Measurements from ENCODE around the gene EYS. TPM values are rescaled to one million over a fixed set of nuclear protein-coding genes. Genes with fewer than 3 reads are reported as not detected.

EYS gene
- total and polyA plus RNA-seq, 8 donors = 0.55 to 0.58 TPM; not detected in 6

DNA sequence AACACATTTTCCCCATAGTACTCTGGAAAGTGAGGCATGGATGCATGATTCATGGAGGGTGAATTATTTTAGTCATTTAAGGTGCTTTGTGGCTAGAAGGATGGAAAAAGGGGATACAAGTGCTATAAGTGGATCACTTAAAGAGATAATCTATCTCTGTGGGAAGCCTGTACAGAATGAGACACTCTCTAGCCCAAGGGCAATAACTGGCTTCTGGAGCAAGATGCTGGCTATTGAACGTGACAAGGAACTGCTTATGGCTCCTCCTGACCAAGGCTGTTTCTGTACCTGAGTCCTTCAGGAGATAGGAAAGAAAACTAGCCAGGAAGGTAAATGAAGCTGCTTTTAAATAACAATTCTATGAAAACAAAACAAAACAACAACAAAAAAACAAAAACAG lies 590.7 kb downstream of the EYS start:
- no peaks in the 10 kb centered on the region for H3K9me3 ChIP-seq
- no peaks in the 10 kb centered on the region for H3K27me3 ChIP-seq
- no peaks in the 10 kb centered on the region for H3K36me3 ChIP-seq
- no peak overlapping the region for H3K27ac ChIP-seq
- TF ChIP-seq, protein P1, sequence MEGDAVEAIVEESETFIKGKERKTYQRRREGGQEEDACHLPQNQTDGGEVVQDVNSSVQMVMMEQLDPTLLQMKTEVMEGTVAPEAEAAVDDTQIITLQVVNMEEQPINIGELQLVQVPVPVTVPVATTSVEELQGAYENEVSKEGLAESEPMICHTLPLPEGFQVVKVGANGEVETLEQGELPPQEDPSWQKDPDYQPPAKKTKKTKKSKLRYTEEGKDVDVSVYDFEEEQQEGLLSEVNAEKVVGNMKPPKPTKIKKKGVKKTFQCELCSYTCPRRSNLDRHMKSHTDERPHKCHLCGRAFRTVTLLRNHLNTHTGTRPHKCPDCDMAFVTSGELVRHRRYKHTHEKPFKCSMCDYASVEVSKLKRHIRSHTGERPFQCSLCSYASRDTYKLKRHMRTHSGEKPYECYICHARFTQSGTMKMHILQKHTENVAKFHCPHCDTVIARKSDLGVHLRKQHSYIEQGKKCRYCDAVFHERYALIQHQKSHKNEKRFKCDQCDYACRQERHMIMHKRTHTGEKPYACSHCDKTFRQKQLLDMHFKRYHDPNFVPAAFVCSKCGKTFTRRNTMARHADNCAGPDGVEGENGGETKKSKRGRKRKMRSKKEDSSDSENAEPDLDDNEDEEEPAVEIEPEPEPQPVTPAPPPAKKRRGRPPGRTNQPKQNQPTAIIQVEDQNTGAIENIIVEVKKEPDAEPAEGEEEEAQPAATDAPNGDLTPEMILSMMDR (IDR thresholded peaks at IDR 0.05) = no peak
- TF ChIP-seq POLR2AphosphoS5 (IDR thresholded peaks at IDR 0.05) (no peak), POLR2A (IDR thresholded peaks at IDR 0.05) (no peak), EP300 (IDR thresholded peaks at IDR 0.05) (no peak)
- no peak overlapping the region for H3K4me3 ChIP-seq
- H3K4me1 ChIP-seq = no peaks in the 10 kb centered on the region
- WGBS, 5 donors = 36 to 76% (median 58%) methylated on average over 1 of the region's 1 CpG
- DNase-seq = no peak
- intact Hi-C loops (cut with DNase I; ENCODE audit: low total_unique reads) = no loop called here

DNA sequence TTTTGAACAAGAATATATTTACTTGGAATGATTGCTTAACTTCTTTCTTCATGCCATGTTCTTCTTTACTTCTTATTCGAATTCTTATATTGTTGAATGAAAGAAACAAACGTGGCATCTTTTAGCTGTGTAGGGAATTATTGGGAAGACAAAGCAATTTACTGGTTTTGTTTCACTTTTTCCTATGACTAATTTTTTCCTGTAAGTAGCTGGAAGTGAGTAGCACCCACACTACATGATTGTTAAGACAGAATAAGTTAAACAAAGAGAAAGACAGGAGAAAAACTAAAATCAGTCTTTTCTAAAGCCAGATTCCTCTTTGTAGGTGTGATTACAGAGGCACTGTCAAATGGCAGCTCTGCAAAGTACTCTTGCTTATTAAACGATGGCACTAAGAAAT lies 593.4 kb downstream of the EYS start:
- Histone ChIP-seq H3K27me3 (no peaks in the 10 kb centered on the region), H3K36me3 (no peaks in the 10 kb centered on the region), H3K4me3 (no peak overlapping the region), H3K27ac (no peak overlapping the region), H3K9me3 (no peaks in the 10 kb centered on the region), H3K4me1 (no peaks in the 10 kb centered on the region)
- 49 to 65% (median 59%) methylated on average over 3 of the region's 3 CpGs for WGBS, 5 donors
- TF ChIP-seq POLR2A (IDR thresholded peaks at IDR 0.05) (no peak), EP300 (IDR thresholded peaks at IDR 0.05) (no peak), POLR2AphosphoS5 (IDR thresholded peaks at IDR 0.05) (no peak)
- TF ChIP-seq, protein P1 (IDR thresholded peaks at IDR 0.05) = no peak
- no peak for DNase-seq
- intact Hi-C loops (cut with DNase I; ENCODE audit: low total_unique reads) = no loop called here

DNA sequence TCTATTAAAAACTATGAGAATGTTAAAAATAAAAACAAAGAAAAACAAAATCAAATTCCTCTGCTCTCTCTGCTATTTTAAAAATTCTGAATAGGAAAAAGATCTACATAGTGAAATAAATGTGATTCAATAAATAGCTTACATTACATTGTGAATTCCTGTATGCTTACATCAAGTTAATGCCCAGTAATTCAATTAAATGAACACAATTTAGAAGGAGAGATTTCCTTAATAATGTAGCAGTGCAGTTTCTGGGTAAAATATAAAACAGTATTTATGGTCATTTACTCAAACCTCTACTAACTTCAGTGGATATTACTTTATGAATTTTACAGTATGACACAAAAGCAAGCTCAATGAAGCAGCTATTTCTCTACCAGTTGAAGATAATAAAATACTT lies 594.6 kb downstream of the EYS start:
- intact Hi-C loops (cut with DNase I; ENCODE audit: low total_unique reads) = no loop called here
- Histone ChIP-seq H3K27ac (no peak overlapping the region), H3K9me3 (no peaks in the 10 kb centered on the region), H3K36me3 (no peaks in the 10 kb centered on the region), H3K27me3 (no peaks in the 10 kb centered on the region), H3K4me1 (no peaks in the 10 kb centered on the region), H3K4me3 (no peak overlapping the region)
- TF ChIP-seq POLR2A (IDR thresholded peaks at IDR 0.05) (no peak), POLR2AphosphoS5 (IDR thresholded peaks at IDR 0.05) (no peak)
- DNase-seq = no peak

DNA sequence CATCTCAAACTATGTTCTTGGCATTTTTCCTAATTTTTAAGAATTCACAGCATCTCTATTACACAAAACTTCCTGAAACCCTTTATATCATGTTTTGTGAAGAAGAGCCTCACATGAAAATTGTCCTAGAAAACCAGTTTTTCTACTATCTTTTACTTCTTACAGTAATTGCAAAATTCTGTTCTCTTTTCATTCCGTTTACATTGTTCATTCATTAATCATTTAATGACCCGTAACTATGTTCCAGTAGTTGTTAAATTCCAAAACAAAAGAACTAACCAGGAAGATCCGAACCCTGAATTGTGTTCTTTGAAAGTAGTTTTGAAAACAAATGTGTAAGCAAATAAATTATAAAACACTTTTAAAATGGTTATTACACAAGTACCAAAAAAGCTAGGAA lies 597.0 kb downstream of the EYS start:
- Histone ChIP-seq H3K27ac (no peak overlapping the region), H3K36me3 (no peaks in the 10 kb centered on the region), H3K9me3 (no peaks in the 10 kb centered on the region), H3K27me3 (no peaks in the 10 kb centered on the region), H3K4me3 (no peak overlapping the region), H3K4me1 (no peaks in the 10 kb centered on the region)
- no peak for DNase-seq
- 34 to 46% (median 42%) methylated on average over 3 of the region's 3 CpGs for WGBS, 5 donors
- intact Hi-C loops (cut with DNase I; ENCODE audit: low total_unique reads) = no loop called here
- TF ChIP-seq, protein P1 (IDR thresholded peaks at IDR 0.05) = no peak
- TF ChIP-seq EP300 (IDR thresholded peaks at IDR 0.05) (no peak), POLR2A (IDR thresholded peaks at IDR 0.05) (no peak), POLR2AphosphoS5 (IDR thresholded peaks at IDR 0.05) (no peak)

DNA sequence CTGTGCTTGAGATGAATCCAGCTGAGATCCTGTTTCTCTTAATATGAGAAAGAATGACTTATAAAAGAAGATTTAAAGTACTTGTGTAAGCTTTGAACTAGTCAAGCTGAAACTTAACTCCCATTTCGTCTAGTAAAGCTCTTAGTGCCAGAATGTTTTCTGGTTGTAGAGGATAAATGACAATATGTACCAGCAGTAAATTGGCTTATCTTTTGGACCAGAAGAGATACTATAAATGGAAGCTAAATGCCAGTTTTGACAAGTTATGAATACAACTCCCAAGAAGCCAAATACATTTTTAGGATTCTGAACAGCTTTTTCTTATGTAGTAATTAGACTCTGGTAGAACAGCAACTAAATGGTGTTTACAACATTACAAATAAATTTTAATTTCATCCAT lies 608.7 kb downstream of the EYS start:
- H3K4me3 ChIP-seq = no peak overlapping the region
- intact Hi-C loops (cut with DNase I; ENCODE audit: low total_unique reads) = no loop called here
- WGBS, 5 donors = 42 to 52% (median 46%) methylated on average over 1 of the region's 1 CpG
- no peak overlapping the region for H3K27ac ChIP-seq
- H3K9me3 ChIP-seq = no peaks in the 10 kb centered on the region
- TF ChIP-seq EP300 (IDR thresholded peaks at IDR 0.05) (no peak), POLR2A (IDR thresholded peaks at IDR 0.05) (no peak), POLR2AphosphoS5 (IDR thresholded peaks at IDR 0.05) (no peak)
- TF ChIP-seq, protein P1 (IDR thresholded peaks at IDR 0.05) = no peak
- DNase-seq = no peak
- no peaks in the 10 kb centered on the region for H3K27me3 ChIP-seq
- H3K36me3 ChIP-seq = no peaks in the 10 kb centered on the region
- no peaks in the 10 kb centered on the region for H3K4me1 ChIP-seq

Data from stomach (tissue), 9 donors.